Liver (tissue), 9 donors: Measurements from ENCODE around the gene AMY2B. TPM values are rescaled to one million over a fixed set of nuclear protein-coding genes. Genes with fewer than 3 reads are reported as not detected.
"Not testable (repeated sequence)": the region's sequence is repeated elsewhere in the genome, so short reads cannot be mapped to it uniquely, and the experiment has no call there.

Experiments
- DNase-seq: peaks from one replicate; pipeline ENCODE4 v3.0.0-alpha.2; 2017; ENCODE audit warnings: low spot score
- H3K27ac ChIP-seq, 2 donors: one replicate each; pipeline ENCODE4 v1.7.0; 2013; ENCODE audit warnings: inconsistent platforms in 2 of 2, low read length in 2 of 2, control low read depth in 1 of 2, low read depth in 1 of 2, mild to moderate bottlenecking in 1 of 2
- H3K27me3 ChIP-seq, 4 donors: one replicate each; pipeline versions ENCODE4 v1.6.1 to v1.7.0; 2013; ENCODE audit warnings: low read length in 3 of 4, inconsistent platforms in 1 of 4, mild to moderate bottlenecking in 1 of 4, moderate library complexity in 1 of 4; ENCODE audit not compliant: control insufficient read depth in 4 of 4, insufficient read depth in 4 of 4
- H3K36me3 ChIP-seq, 4 donors: one replicate each; pipeline versions ENCODE4 v1.6.1 to v1.7.0; 2013; ENCODE audit warnings: low read length in 3 of 4, mild to moderate bottlenecking in 3 of 4, low read depth in 1 of 4, moderate library complexity in 1 of 4; ENCODE audit not compliant: control insufficient read depth in 4 of 4, insufficient read depth in 3 of 4
- H3K4me1 ChIP-seq, 4 donors: one replicate each; pipeline versions ENCODE4 v1.6.1 to v1.7.0; 2013; ENCODE audit warnings: low read length in 3 of 4, mild to moderate bottlenecking in 3 of 4, moderate library complexity in 1 of 4; ENCODE audit not compliant: control insufficient read depth in 4 of 4, insufficient read depth in 4 of 4
- H3K4me3 ChIP-seq, 3 donors: one replicate each; pipeline versions ENCODE4 v1.6.1 to v1.7.0; 2013; ENCODE audit warnings: low read length in 3 of 3, control low read depth in 1 of 3, low read depth in 1 of 3, mild to moderate bottlenecking in 1 of 3
- H3K9ac ChIP-seq, 2 donors: one replicate each; pipeline ENCODE4 v1.7.0; 2013; ENCODE audit warnings: low read length in 2 of 2, mild to moderate bottlenecking in 2 of 2, moderate library complexity in 2 of 2, control low read depth in 1 of 2, low read depth in 1 of 2
- H3K9me3 ChIP-seq, 4 donors: one replicate each; pipeline versions ENCODE4 v1.6.1 to v1.7.0; 2013; ENCODE audit warnings: low read length in 3 of 4; ENCODE audit not compliant: control insufficient read depth in 4 of 4
- ATF3 ChIP-seq: IDR thresholded peaks from 2 replicates; pipeline ENCODE4 v1.6.1; 2016; ENCODE audit warnings: antibody characterized with exemption
- CTCF ChIP-seq: fragments of 150-350 bp; IDR thresholded peaks from 2 replicates; pipeline ENCODE4 v1.5.1; 2017; ENCODE audit warnings: improper control_type of control experiment, low read depth, low read length; ENCODE audit not compliant: missing input control
- EGR1 ChIP-seq, 2 donors: IDR thresholded peaks; 2 replicates each; pipeline ENCODE4 v1.6.1; 2016 to 2018; ENCODE audit warnings: antibody characterized with exemption in 2 of 2, low read depth in 2 of 2
- FOXA1 ChIP-seq: IDR thresholded peaks from 2 replicates; pipeline ENCODE4 v1.6.1; 2016; ENCODE audit warnings: antibody characterized with exemption
- FOXA2 ChIP-seq: IDR thresholded peaks from 2 replicates; pipeline ENCODE4 v1.6.1; 2016; ENCODE audit warnings: antibody characterized with exemption
- GABPA ChIP-seq, 2 donors: IDR thresholded peaks in 1 of 2; conservative IDR thresholded peaks in 1 of 2; 2 replicates each; pipeline ENCODE4 v1.6.1; 2016; ENCODE audit warnings: antibody characterized with exemption in 2 of 2, mild to moderate bottlenecking in 1 of 2, moderate library complexity in 1 of 2
- HNF4A ChIP-seq, 2 donors: conservative IDR thresholded peaks; 2 replicates each; pipeline ENCODE4 v1.6.1; 2016; ENCODE audit warnings: antibody characterized with exemption in 2 of 2, mild to moderate bottlenecking in 2 of 2
- HNF4G ChIP-seq: IDR thresholded peaks from 2 replicates; pipeline ENCODE4 v1.6.1; 2016; ENCODE audit warnings: antibody characterized with exemption
- JUND ChIP-seq, 2 donors: IDR thresholded peaks; 2 replicates each; pipeline ENCODE4 v1.6.1; 2016; ENCODE audit warnings: antibody characterized with exemption in 2 of 2
- MAX ChIP-seq: IDR thresholded peaks from 2 replicates; pipeline ENCODE4 v1.6.1; 2016; ENCODE audit warnings: antibody characterized with exemption
- NR2F2 ChIP-seq: IDR thresholded peaks from 2 replicates; pipeline ENCODE4 v1.6.1; 2016; ENCODE audit warnings: antibody characterized with exemption
- RAD21 ChIP-seq, 2 donors: IDR thresholded peaks; 2 replicates each; pipeline ENCODE4 v1.6.1; 2016; ENCODE audit warnings: antibody characterized with exemption in 2 of 2, mild to moderate bottlenecking in 2 of 2
- RXRA ChIP-seq, 2 donors: IDR thresholded peaks; 2 replicates each; pipeline ENCODE4 v1.6.1; 2017 to 2018; ENCODE audit warnings: antibody characterized with exemption in 2 of 2, mild to moderate bottlenecking in 1 of 2
- SP1 ChIP-seq: IDR thresholded peaks from 2 replicates; pipeline ENCODE4 v1.6.1; 2018; ENCODE audit warnings: antibody characterized with exemption, mild to moderate bottlenecking
- TAF1 ChIP-seq: conservative IDR thresholded peaks from 2 replicates; pipeline ENCODE4 v1.6.1; 2016; ENCODE audit warnings: antibody characterized with exemption, mild to moderate bottlenecking
- YY1 ChIP-seq: IDR thresholded peaks from 2 replicates; pipeline ENCODE4 v1.6.1; 2016; ENCODE audit warnings: antibody characterized with exemption, mild to moderate bottlenecking
- ZBTB33 ChIP-seq: IDR thresholded peaks from 2 replicates; pipeline ENCODE4 v1.6.1; 2016; ENCODE audit warnings: antibody characterized with exemption
- WGBS: extraction: QIAGEN DNeasy Blood & Tissue Kit; methylation state at CpG from one replicate; pipeline ENCODE4 v1.1.7; 2013; 5-methylcytosine and 5-hydroxymethylcytosine counted together
- polyA plus RNA-seq, 2 donors: library from polyadenylated mRNA; stranded (reverse) in 1 of 2; unstranded in 1 of 2; fragments of 200-250 nt in 1 of 2; fragments of >200 nt in 1 of 2; fragmentation: Nextera tagmentation in 1 of 2; extraction: Ambion mirVana in 1 of 2; gene quantifications; one replicate each; pipeline versions ENCODE4 v1.2.1 to v1.2.3, GENCODE V29; 2013 to 2015
- total RNA-seq, 2 donors: library from RNA; depleted of rRNA; stranded (reverse); fragments of >200 nt; gene quantifications; one replicate each; pipeline ENCODE4 v1.2.3, GENCODE V29; 2014
- donor health status: healthy.
- donor health status: healthy.
- donor health status: healthy.
- donor health status: healthy.
- donor health status: healthy.

The AMY2B gene
- total and polyA plus RNA-seq, 4 donors, result 2.1 to 16.7 (median 8.9) TPM

- no peak for TF ChIP-seq JUND (IDR thresholded peaks at IDR 0.05)
- TF ChIP-seq FOXA2, result no peak
- TF ChIP-seq SP1, result no peak
- TF ChIP-seq YY1, result no peak
- TF ChIP-seq FOXA1, result no peak
- no peak for TF ChIP-seq RAD21 (IDR thresholded peaks at IDR 0.05)
- no peak for TF ChIP-seq NR2F2
- H3K27me3 ChIP-seq, result no peaks in the 10 kb centered on the region
- H3K4me3 ChIP-seq, result no peak overlapping the region
- 87% methylated on average over 3 of the region's 3 CpGs for WGBS
- no peak overlapping the region for H3K9ac ChIP-seq
- DNase-seq, result no peak
- no peak overlapping the region for H3K27ac ChIP-seq
- no peaks in the 10 kb centered on the region for H3K9me3 ChIP-seq
- peaks cover 0 to 5% (median 2%) of the 10 kb centered on the region in 4 donors for H3K4me1 ChIP-seq
- peaks cover 4 to 47% (median 38%) of the 10 kb centered on the region in 4 donors for H3K36me3 ChIP-seq
Measured at GRCh38 chr1:103547840-103548239, 23.5 kb upstream of the AMY2B start.

GRCh38 chr1:103560427-103560826 is 11.0 kb upstream of the AMY2B start:
- H3K4me1 ChIP-seq, result peaks cover 0 to 28% (median 16%) of the 10 kb centered on the region in 4 donors
- peaks cover 0 to 6% (median 4%) of the 10 kb centered on the region in 4 donors for H3K36me3 ChIP-seq
- no peak overlapping the region for H3K9ac ChIP-seq
- H3K27me3 ChIP-seq, result no peaks in the 10 kb centered on the region
- no peaks in the 10 kb centered on the region for H3K9me3 ChIP-seq
- TF ChIP-seq GABPA (IDR thresholded peaks at IDR 0.05 in 1 of 2, conservative IDR thresholded peaks at IDR 0.05 in 1 of 2), result no peak
- TF ChIP-seq SP1, result peak; percentile 53
- TF ChIP-seq HNF4G, result peak; percentile 28
- TF ChIP-seq FOXA2, result no peak
- TF ChIP-seq HNF4A (conservative IDR thresholded peaks at IDR 0.05), result peak; percentile 69 to 71
- TF ChIP-seq RXRA (IDR thresholded peaks at IDR 0.05), result peak; percentile 25 to 28
- TF ChIP-seq CTCF, result no peak
- no peak for TF ChIP-seq NR2F2
- no peak overlapping the region for H3K4me3 ChIP-seq
- H3K27ac ChIP-seq, result no peak overlapping the region
- DNase-seq, result no peak

- WGBS, result 36% methylated on average over 3 of the region's 3 CpGs
- not testable (repeated sequence) for H3K27ac ChIP-seq
Measured at GRCh38 chr1:103561124-103561523, 10.3 kb upstream of the AMY2B start.

GRCh38 chr1:103561643-103562395 is 9.6 kb upstream of the AMY2B start:
- Histone ChIP-seq H3K9ac (peak overlapping the region in 1 of 2 donors; percentile 60), H3K27ac (peak overlapping the region; percentile 64 to 75), H3K27me3 (no peaks in the 10 kb centered on the region), H3K36me3 (peaks cover 0 to 2% (median 0%) of the 10 kb centered on the region in 4 donors), H3K9me3 (no peaks in the 10 kb centered on the region), H3K4me3 (peak overlapping the region in 1 of 3 donors; percentile 18), H3K4me1 (peaks cover 0 to 28% (median 16%) of the 10 kb centered on the region in 4 donors)
- 36% methylated on average over 2 of the region's 2 CpGs for WGBS
- DNase-seq, result no peak
- peak; percentile 79 for TF ChIP-seq SP1
- TF ChIP-seq FOXA2, result no peak
- peak in 1 of 2 donors; percentile 8 for TF ChIP-seq RAD21 (IDR thresholded peaks at IDR 0.05)
- TF ChIP-seq MAX, result no peak
- TF ChIP-seq JUND (IDR thresholded peaks at IDR 0.05), result no peak
- TF ChIP-seq EGR1 (IDR thresholded peaks at IDR 0.05; ENCODE audit: low read depth in 2 of 2), result no peak
- TF ChIP-seq ZBTB33, result peak; percentile 52
- peak; percentile 37 to 48 for TF ChIP-seq HNF4A (conservative IDR thresholded peaks at IDR 0.05)
- no peak for TF ChIP-seq HNF4G
- no peak for TF ChIP-seq TAF1
- no peak for TF ChIP-seq GABPA (IDR thresholded peaks at IDR 0.05 in 1 of 2, conservative IDR thresholded peaks at IDR 0.05 in 1 of 2)
- TF ChIP-seq YY1, result no peak
- TF ChIP-seq NR2F2, result no peak
- no peak for TF ChIP-seq ATF3

More at GRCh38 chr1:103561124-103561523, 10.3 kb upstream of the AMY2B start:
- not testable (repeated sequence) for DNase-seq, H3K9ac ChIP-seq, H3K4me3 ChIP-seq, H3K27me3 ChIP-seq, H3K9me3 ChIP-seq, H3K36me3 ChIP-seq
- H3K4me1 ChIP-seq, result peaks cover 0 to 28% (median 16%) of the 10 kb centered on the region in 4 donors
